GM21515 (cell line): ENCODE results near the gene ATP13A4.

Experiments
- ATAC-seq: cut with Tn5 transposase; IDR thresholded peaks from one replicate; pipeline ENCODE4 v1.9.1; 2021; ENCODE audit not compliant: unreplicated experiment

ATP13A4 gene

DNA sequence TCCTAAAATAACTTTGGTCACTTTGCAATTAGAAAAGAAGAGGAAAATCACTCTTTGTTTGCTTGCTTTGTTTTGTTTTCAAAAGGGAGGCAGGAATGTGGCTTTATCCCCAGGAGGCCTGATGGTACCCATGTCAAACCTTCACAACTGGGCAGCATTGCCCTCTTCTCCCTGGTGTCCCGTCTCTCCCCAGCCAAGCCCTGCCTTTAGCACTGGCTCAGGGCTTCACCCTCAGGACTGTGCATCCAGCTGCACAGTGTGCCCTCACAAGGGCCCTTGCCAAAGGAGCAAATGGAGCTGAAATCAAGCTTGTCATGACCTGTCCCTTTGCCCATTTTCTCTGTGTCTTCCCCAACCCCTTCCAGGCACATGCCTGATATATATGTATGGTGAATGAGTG is 147.0 kb downstream of the ATP13A4 start:
- no peak for ATAC-seq

GRCh38 chr3:193407112-193407511 is 147.6 kb downstream of the ATP13A4 start:
- ATAC-seq = no peak

DNA sequence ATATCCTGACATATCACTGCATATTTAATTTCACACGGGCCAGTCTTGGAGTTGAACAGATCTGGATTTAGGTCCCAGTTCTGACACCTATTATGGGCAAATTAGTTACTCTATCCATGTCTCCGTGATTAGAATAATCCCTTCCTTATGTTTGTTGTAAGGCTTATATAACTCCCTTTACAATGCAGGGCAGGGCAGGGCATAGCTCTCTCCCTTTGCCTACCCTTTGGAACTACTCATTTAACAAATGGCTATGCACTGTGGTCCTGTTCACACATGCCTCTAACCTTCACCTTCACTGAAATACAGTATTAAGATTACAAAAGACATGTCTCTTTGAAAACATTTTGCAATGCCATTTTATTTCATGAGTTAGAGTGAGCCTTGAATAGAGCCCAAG is 151.4 kb downstream of the ATP13A4 start:
- ATAC-seq = no peak

DNA sequence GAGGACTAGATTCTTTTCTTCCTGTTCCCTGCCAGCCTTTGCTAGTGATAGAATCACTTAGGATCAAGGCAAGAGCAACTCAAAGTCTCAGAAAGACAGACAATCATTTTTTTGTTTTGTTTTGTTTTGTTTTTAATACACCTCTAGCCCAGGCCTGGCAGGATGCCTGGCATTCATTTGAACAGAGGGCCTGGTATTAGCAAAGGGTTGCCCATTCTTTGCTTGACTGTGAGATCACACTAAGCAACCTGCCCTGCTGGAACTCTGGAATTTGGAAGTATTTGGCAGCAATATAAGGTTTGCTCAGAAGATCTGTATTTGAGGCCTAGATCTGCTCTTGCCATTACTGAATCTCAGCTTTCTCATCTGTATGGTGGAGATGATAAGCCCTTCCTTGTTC is 154.4 kb downstream of the ATP13A4 start:
- ATAC-seq = no peak

- ATAC-seq = no peak
Observed at GRCh38 chr3:193396451-193397244, 158.0 kb downstream of the ATP13A4 start.

GRCh38 chr3:193391902-193392301 is 162.8 kb downstream of the ATP13A4 start:
- ATAC-seq = no peak

DNA sequence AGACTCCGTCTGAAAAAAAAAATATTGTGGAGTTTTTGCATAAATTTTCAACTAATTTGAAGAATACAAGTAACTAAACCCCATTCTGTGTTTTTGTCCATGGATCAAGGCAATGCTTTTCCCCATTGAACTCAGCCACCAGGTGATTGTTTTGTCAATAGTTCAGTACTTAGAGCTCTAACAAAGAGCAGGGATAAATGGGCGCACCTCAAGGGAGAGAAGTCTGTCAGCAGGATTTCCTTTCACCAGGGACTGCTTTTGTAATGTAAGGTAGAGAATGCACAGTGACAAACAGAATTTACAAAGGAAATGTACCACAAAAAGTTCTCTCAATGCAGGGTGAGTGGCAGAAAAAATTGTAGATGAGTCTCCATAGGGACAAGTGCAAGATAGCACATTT is 165.4 kb downstream of the ATP13A4 start:
- ATAC-seq = no peak

GRCh38 chr3:193388361-193388760 is 166.3 kb downstream of the ATP13A4 start:
- no peak for ATAC-seq

DNA sequence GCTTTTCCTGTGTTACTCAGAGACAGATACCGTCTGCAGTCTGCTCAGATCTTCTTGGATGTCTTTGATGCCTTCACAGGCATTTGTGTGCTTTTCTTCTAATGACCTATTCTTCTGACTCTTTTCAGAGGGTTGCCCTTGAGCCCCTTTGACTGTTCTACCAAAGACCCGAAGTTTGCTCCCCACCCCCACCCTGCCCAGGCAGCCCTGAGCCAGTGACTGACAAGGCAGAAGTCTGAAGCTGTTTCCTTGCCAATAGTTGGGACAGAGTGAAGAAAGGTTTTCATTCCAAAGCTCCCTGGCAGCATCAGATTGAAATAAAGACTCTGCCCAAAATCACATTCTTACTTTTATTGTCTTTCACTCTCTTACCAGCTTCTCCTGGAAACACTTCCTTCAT is 167.1 kb downstream of the ATP13A4 start:
- ATAC-seq = no peak

GRCh38 chr3:193378706-193379105 is 176.0 kb downstream of the ATP13A4 start, which contains the start of gene ATP13A5:
Gene ATP13A5, minus strand, starts transcription at chr3:193378753. Its CDS starts 28 bp downstream, at chr3:193378725.
- ATAC-seq = no peak

DNA sequence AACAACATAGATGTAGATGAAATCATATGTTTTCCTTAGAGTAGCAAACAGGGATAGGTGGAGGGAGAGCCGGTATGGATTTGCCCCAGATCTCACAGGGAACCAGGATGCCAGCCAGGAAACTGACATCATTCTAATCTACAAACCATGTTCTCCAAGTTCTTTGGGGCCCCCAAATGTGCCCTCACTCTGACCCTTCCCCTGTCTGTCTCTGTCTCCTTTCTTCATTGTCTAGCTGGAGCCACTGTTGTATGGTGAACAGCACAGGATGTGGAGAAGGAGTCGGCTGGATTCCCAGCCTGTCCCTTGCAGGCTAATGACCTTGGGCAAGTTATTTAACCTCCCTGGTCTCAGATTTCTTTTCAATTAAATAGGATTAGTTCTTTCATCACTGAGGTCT is 177.1 kb downstream of the ATP13A4 start:
- ATAC-seq = no peak

DNA sequence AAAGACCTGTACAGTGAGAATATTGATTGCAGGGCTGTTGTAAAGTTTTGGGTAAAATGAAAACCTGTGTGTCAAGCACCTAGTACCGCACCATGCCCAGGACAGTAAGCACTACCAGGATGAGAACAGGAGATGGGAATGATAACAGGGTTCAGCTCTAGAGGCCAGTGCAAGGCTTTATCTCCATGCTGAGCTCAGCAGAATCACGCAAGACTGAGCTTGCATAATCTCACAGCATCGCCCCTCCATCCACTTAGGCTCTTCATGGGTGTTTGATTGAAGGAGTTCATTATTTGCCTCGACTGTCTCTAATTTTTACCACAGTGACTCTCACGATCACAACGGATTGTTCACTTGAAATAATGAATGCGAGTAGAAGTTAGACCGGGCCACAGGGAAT is 179.1 kb downstream of the ATP13A4 start:
- ATAC-seq = no peak

GRCh38 chr3:193372783-193373182 is 181.9 kb downstream of the ATP13A4 start:
- ATAC-seq = no peak

DNA sequence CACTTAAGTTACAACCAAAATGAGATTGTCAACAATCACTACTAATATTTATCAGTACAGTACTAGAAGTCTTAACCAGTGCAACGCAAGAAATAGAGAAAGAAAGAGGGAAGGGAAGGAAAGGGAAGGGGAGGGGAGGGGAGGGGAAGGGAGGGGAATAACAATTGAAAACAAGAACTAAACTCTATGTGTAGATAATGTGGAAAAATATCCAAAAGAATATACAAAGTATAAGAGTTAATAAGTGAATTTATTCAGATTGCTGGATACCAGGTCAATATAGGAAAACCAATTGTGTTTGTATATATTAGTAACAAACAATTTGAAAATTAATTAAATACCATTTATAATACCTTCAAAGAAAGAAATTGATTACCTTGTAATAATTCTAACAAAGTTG is 186.8 kb downstream of the ATP13A4 start:
- ATAC-seq = no peak

DNA sequence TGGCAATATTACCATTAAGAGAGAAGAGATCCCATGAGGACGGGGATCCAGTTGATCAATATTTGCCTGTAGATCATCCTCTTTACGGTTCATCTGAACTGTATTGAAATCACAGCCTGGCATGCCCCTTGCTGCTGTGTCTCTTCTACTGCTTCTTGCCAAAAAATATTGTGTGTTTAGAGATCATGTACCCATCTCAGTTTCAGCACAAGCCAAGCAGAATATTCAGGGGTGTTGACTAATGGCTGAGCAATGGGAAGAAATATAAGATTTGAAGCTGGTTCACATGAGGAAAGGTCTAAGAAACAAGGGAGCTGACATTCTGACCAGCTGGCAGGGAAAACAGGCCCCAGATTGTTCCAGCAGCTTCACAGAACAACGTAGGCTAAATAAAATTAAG is 197.4 kb downstream of the ATP13A4 start:
- no peak for ATAC-seq

- ATAC-seq = no peak
Observed at GRCh38 chr3:193354423-193354822, 200.3 kb downstream of the ATP13A4 start.
